H1 (cell line): ENCODE measurements around the gene MKX. TPM values are rescaled to one million over a fixed set of nuclear protein-coding genes. Genes with fewer than 3 reads are reported as not detected.

ENCODE experiments used
- CTCF ChIA-PET: fragments of 300-600 bp; sonication (Branson Sonifier 250); formaldehyde crosslinking; loops from one replicate; lab custom pipeline; 2021; ENCODE audit not compliant: partially characterized antibody; lab: Charles Lee
- POLR2A ChIA-PET: fragments of 300-600 bp; sonication (Branson Sonifier 250); formaldehyde crosslinking; loops from one replicate; lab custom pipeline; 2021; ENCODE audit warnings: inconsistent platforms; ENCODE audit not compliant: partially characterized antibody; lab: Charles Lee
- DNase-seq, 2 experiments: peaks; one replicate each; pipeline versions ENCODE4 v3.0.0 to v3.0.0-alpha.2; 2010 to 2022; ENCODE audit warnings: low spot score in 2 of 2, low read depth in 1 of 2, mixed read lengths in 1 of 2
- FAIRE-seq: peaks from 2 replicates; lab custom pipeline; 2011; peaks lifted over from hg19 to GRCh38; lab: Jason Lieb, UNC
- H2AFZ ChIP-seq: 2 replicates; pipeline ENCODE4 v1.8.1; 2012; ENCODE audit warnings: low read length, inconsistent platforms
- H2AK5ac ChIP-seq: 2 replicates; pipeline ENCODE4 v1.6.1; 2013; ENCODE audit warnings: low read depth, low read length
- H2BK120ac ChIP-seq: replicated peaks from 2 replicates; pipeline ENCODE3; 2013; ENCODE audit warnings: low read depth, low read length, inconsistent platforms
- H2BK12ac ChIP-seq: 2 replicates; pipeline ENCODE4 v1.6.1; 2013; ENCODE audit warnings: low read depth, low read length
- H2BK15ac ChIP-seq: 2 replicates; pipeline ENCODE4 v1.6.1; 2013; ENCODE audit warnings: low read length
- H2BK20ac ChIP-seq: 2 replicates; pipeline ENCODE4 v1.6.1; 2013; ENCODE audit warnings: low read length
- H2BK5ac ChIP-seq: 2 replicates; pipeline ENCODE4 v1.6.1; 2013; ENCODE audit warnings: low read depth, low read length
- H3K14ac ChIP-seq: 2 replicates; pipeline ENCODE4 v1.6.1; 2013; ENCODE audit warnings: inconsistent platforms; ENCODE audit not compliant: insufficient read length
- H3K18ac ChIP-seq: 2 replicates; pipeline ENCODE4 v1.6.1; 2013; ENCODE audit warnings: low read length; ENCODE audit errors: extremely low read depth
- H3K23ac ChIP-seq: 2 replicates; pipeline ENCODE4 v1.6.1; 2013; ENCODE audit warnings: inconsistent platforms; ENCODE audit not compliant: insufficient read length
- H3K23me2 ChIP-seq: 2 replicates; pipeline ENCODE4 v1.6.1; 2013; ENCODE audit warnings: low read depth, low read length
- H3K27ac ChIP-seq: 2 replicates; pipeline ENCODE4 v1.6.1; 2011; ENCODE audit warnings: low read depth, low read length, inconsistent platforms
- H3K27me3 ChIP-seq, 4 experiments: replicated peaks in 1 of 4; 1 replicate in 1 of 4; 2 replicates in 3 of 4; pipeline versions ENCODE4 v1.6.1 to v1.8.1; 2011 to 2013; ENCODE audit warnings: low read length in 3 of 4, mild to moderate bottlenecking in 3 of 4, inconsistent platforms in 2 of 4, mixed read lengths in 2 of 4, moderate library complexity in 1 of 4; ENCODE audit not compliant: control insufficient read depth in 3 of 4, insufficient read depth in 3 of 4; ENCODE audit errors: extremely low read depth in 1 of 4
- H3K36me3 ChIP-seq, 4 experiments: 2 replicates each; pipeline versions ENCODE4 v1.6.1 to v1.8.1; 2011 to 2013; ENCODE audit warnings: mild to moderate bottlenecking in 4 of 4, low read length in 3 of 4, moderate library complexity in 2 of 4, control low read depth in 1 of 4, inconsistent platforms in 1 of 4; ENCODE audit not compliant: insufficient read depth in 4 of 4, control insufficient read depth in 2 of 4
- H3K4ac ChIP-seq: replicated peaks from 2 replicates; pipeline ENCODE3; 2013; ENCODE audit warnings: low read length, low read depth, mixed read lengths, inconsistent platforms; ENCODE audit not compliant: insufficient read length
- H3K4me1 ChIP-seq, 4 experiments: replicated peaks in 1 of 4; 1 replicate in 1 of 4; 2 replicates in 3 of 4; pipeline versions ENCODE4 v1.6.1 to v1.8.1; 2011 to 2013; ENCODE audit warnings: low read length in 3 of 4, inconsistent platforms in 2 of 4, mixed read lengths in 1 of 4; ENCODE audit not compliant: insufficient read depth in 4 of 4, control insufficient read depth in 3 of 4
- H3K4me2 ChIP-seq, 2 experiments: 2 replicates each; pipeline versions ENCODE4 v1.6.1 to v1.8.1; 2011 to 2013; ENCODE audit warnings: low read depth in 2 of 2, low read length in 2 of 2, control low read depth in 1 of 2, inconsistent platforms in 1 of 2, mild to moderate bottlenecking in 1 of 2; ENCODE audit not compliant: insufficient read depth in 1 of 2
- H3K4me3 ChIP-seq, 4 experiments: fragments of 200-600, 300-600 bp in 1 of 4; sonication (generic), shearing (Covaris generic), sonication (Bioruptor Twin) in 1 of 4; 2 replicates each; pipeline versions ENCODE4 v1.5.1 to v1.8.1; 2011 to 2016; ENCODE audit warnings: low read length in 4 of 4, low read depth in 3 of 4, control low read depth in 2 of 4, inconsistent platforms in 2 of 4, mild to moderate bottlenecking in 2 of 4, mixed read lengths in 1 of 4, moderate library complexity in 1 of 4; ENCODE audit not compliant: insufficient read depth in 2 of 4; ENCODE audit errors: extremely low read depth in 1 of 4
- H3K56ac ChIP-seq: replicated peaks from 2 replicates; pipeline ENCODE3; 2013; ENCODE audit warnings: low read depth, mild to moderate bottlenecking, mixed read lengths, low read length, inconsistent platforms; ENCODE audit not compliant: insufficient read length
- H3K79me1 ChIP-seq: 2 replicates; pipeline ENCODE4 v1.6.1; 2013; ENCODE audit warnings: low read depth, low read length, control low read depth
- H3K79me2 ChIP-seq, 2 experiments: 2 replicates each; pipeline versions ENCODE4 v1.6.1 to v1.8.1; 2012 to 2013; ENCODE audit warnings: low read length in 2 of 2, mild to moderate bottlenecking in 2 of 2, inconsistent platforms in 1 of 2; ENCODE audit not compliant: insufficient read depth in 2 of 2, control insufficient read depth in 1 of 2
- H3K9ac ChIP-seq, 4 experiments: replicated peaks in 1 of 4; 1 replicate in 1 of 4; 2 replicates in 3 of 4; pipeline versions ENCODE4 v1.6.1 to v1.8.1; 2011 to 2013; ENCODE audit warnings: low read depth in 3 of 4, low read length in 3 of 4, control low read depth in 2 of 4, mild to moderate bottlenecking in 2 of 4, moderate library complexity in 2 of 4, inconsistent platforms in 1 of 4; ENCODE audit errors: extremely low read depth in 1 of 4
- H3K9me3 ChIP-seq, 2 experiments: 2 replicates each; pipeline versions ENCODE4 v1.6.1 to v1.8.1; 2012 to 2013; ENCODE audit warnings: mild to moderate bottlenecking in 2 of 2, moderate library complexity in 2 of 2, control low read depth in 1 of 2, inconsistent platforms in 1 of 2, low read depth in 1 of 2, low read length in 1 of 2, mixed read lengths in 1 of 2; ENCODE audit not compliant: insufficient read depth in 2 of 2
- H4K20me1 ChIP-seq, 2 experiments: replicated peaks in 1 of 2; 2 replicates each; pipeline versions ENCODE3 to v1.8.1; 2011 to 2013; ENCODE audit warnings: inconsistent platforms in 2 of 2, low read length in 2 of 2, mild to moderate bottlenecking in 1 of 2; ENCODE audit not compliant: insufficient read depth in 2 of 2, control insufficient read depth in 1 of 2
- H4K5ac ChIP-seq: 2 replicates; pipeline ENCODE4 v1.6.1; 2013; ENCODE audit warnings: low read length, low read depth, mixed read lengths, inconsistent platforms; ENCODE audit not compliant: insufficient read length
- H4K8ac ChIP-seq: 2 replicates; pipeline ENCODE4 v1.8.0; 2013; ENCODE audit warnings: mild to moderate bottlenecking, moderate library complexity, low read length, inconsistent platforms; ENCODE audit not compliant: insufficient read depth; ENCODE audit errors: extremely low read depth
- H4K91ac ChIP-seq: replicated peaks from 2 replicates; pipeline ENCODE3; 2013; ENCODE audit warnings: low read length, mixed read lengths, inconsistent platforms; ENCODE audit not compliant: insufficient read length
- BCL11A ChIP-seq, 2 experiments: IDR thresholded peaks; one replicate each; pipeline ENCODE4 v1.6.1; 2011; ENCODE audit warnings: low read depth in 2 of 2, low read length in 2 of 2, mild to moderate bottlenecking in 2 of 2
- CREB1 ChIP-seq: IDR thresholded peaks from 2 replicates; pipeline ENCODE4 v1.6.1; 2012; ENCODE audit warnings: inconsistent platforms
- E2F6 ChIP-seq: IDR thresholded peaks from 2 replicates; pipeline ENCODE4 v1.6.1; 2012; ENCODE audit warnings: inconsistent platforms
- EZH2 ChIP-seq: fragments of 200-600 bp; sonication (generic); IDR thresholded peaks from 2 replicates; pipeline ENCODE4 v1.7.1; 2012; ENCODE audit warnings: low read depth, mild to moderate bottlenecking, moderate library complexity, low read length, inconsistent platforms; ENCODE audit not compliant: severe bottlenecking
- GABPA ChIP-seq: IDR thresholded peaks from 2 replicates; pipeline ENCODE4 v1.6.1; 2011; ENCODE audit warnings: mild to moderate bottlenecking, low read length, moderate library complexity, borderline replicate concordance; ENCODE audit not compliant: insufficient read depth
- HDAC6 ChIP-seq: IDR thresholded peaks from one replicate; pipeline ENCODE4 v1.7.1; 2012; ENCODE audit warnings: low read depth, mild to moderate bottlenecking, inconsistent platforms, low read length, moderate library complexity
- KDM4A ChIP-seq: IDR thresholded peaks from one replicate; pipeline ENCODE4 v1.7.1; 2012; ENCODE audit warnings: low read depth, mild to moderate bottlenecking, moderate library complexity, low read length, inconsistent platforms; ENCODE audit not compliant: severe bottlenecking
- POU5F1 ChIP-seq: IDR thresholded peaks from 2 replicates; pipeline ENCODE4 v1.6.1; 2011; ENCODE audit warnings: low read depth, mild to moderate bottlenecking, low read length, moderate library complexity
- RFX5 ChIP-seq: IDR thresholded peaks from 2 replicates; pipeline ENCODE4 v1.6.1; 2011; ENCODE audit warnings: low read depth, low read length, improper control_type of control experiment, borderline replicate concordance
- RXRA ChIP-seq: IDR thresholded peaks from 2 replicates; pipeline ENCODE4 v1.6.1; 2011; ENCODE audit warnings: low read depth, mild to moderate bottlenecking, low read length, moderate library complexity; ENCODE audit not compliant: insufficient read depth
- TAF1 ChIP-seq: IDR thresholded peaks from 2 replicates; pipeline ENCODE4 v1.6.1; 2011; ENCODE audit warnings: mild to moderate bottlenecking, low read depth, low read length
- TCF12 ChIP-seq: IDR thresholded peaks from 2 replicates; pipeline ENCODE4 v1.6.1; 2011; ENCODE audit warnings: low read depth, mild to moderate bottlenecking, low read length
- ZNF274 ChIP-seq: IDR thresholded peaks from 2 replicates; pipeline ENCODE4 v1.7.0; 2012; ENCODE audit warnings: low read length, borderline replicate concordance; ENCODE audit errors: extremely low read depth
- polyA plus RNA-seq, 7 experiments: library from polyadenylated mRNA; depleted of rRNA in 3 of 7; stranded (reverse) in 5 of 7; unstranded in 2 of 7; fragments of >200 nt in 5 of 7; fragments of 200-250 nt in 2 of 7; gene quantifications; 1 replicate in 5 of 7; 2 replicates in 1 of 7; 4 replicates in 1 of 7; pipeline versions ENCODE4 v1.2.1 to v1.2.3, GENCODE V29; 2011 to 2013; ENCODE audit warnings: missing spikeins in 2 of 7, mixed read lengths in 2 of 7
- total RNA-seq: library from RNA; stranded (reverse); fragmentation: NEBNext Ultra II Directional; extraction: Animal tissue kit (Norgen Biotek cat#: 25700); gene quantifications from 2 replicates; pipeline ENCODE4 v1.2.1, GENCODE V29; 2021

The MKX gene
- total and polyA plus RNA-seq, 2 of the 8 experiments (the other 6 are each of a cell fraction or from before 2014, with no cell fraction given) = 0.21 to 1.3 TPM

GRCh38 chr10:27723436-27723835 is 22.2 kb downstream of the MKX start:
- H4K8ac ChIP-seq = no peak overlapping the region
- no peak overlapping the region for H3K4ac ChIP-seq
- no peak overlapping the region for H3K18ac ChIP-seq
- H3K56ac ChIP-seq = no peak overlapping the region
- no peak for TF ChIP-seq BCL11A (IDR thresholded peaks at IDR 0.05; ENCODE audit: low read depth in 2 of 2, low read length in 2 of 2)
- no peak for TF ChIP-seq TCF12
- TF ChIP-seq RFX5 = no peak
- TF ChIP-seq ZNF274 = no peak
- TF ChIP-seq GABPA = no peak
- no peak for TF ChIP-seq HDAC6
- no peak for TF ChIP-seq E2F6
- no peak for TF ChIP-seq EZH2
- TF ChIP-seq RXRA = no peak
- no peak for TF ChIP-seq TAF1
- no peak for TF ChIP-seq KDM4A
- no peak for TF ChIP-seq POU5F1
- TF ChIP-seq CREB1 = no peak
- no peak overlapping the region for H2AK5ac ChIP-seq
- H4K91ac ChIP-seq = no peak overlapping the region
- CTCF ChIA-PET = interaction anchor here (0.8 to 1.8 kb wide), 7 partner anchors 17 to 550 kb away, joined by 3 to 4 read pairs (median 3); no protein-coding TSS in a partner anchor
- H3K27ac ChIP-seq = no peak overlapping the region
- no peak overlapping the region for H2BK15ac ChIP-seq
- no peak overlapping the region for H3K4me3 ChIP-seq
- no peak overlapping the region for H2BK12ac ChIP-seq
- DNase-seq (no peak), FAIRE-seq (no peak)
- no peak overlapping the region for H3K23ac ChIP-seq
- H4K5ac ChIP-seq = no peak overlapping the region
- 0 out of 2 replicates have a peak overlapping the region, but pooled peaks have one; percentile 47 for H2AFZ ChIP-seq
- no peaks in the 10 kb centered on the region for H4K20me1 ChIP-seq
- no peaks in the 10 kb centered on the region for H3K79me2 ChIP-seq
- H3K9me3 ChIP-seq = no peaks in the 10 kb centered on the region
- no peak overlapping the region for H2BK20ac ChIP-seq
- H2BK5ac ChIP-seq = no peak overlapping the region
- peaks cover 0 to 1% (median 0%) of the 10 kb centered on the region in 4 experiments; a peak in 1 of 7 replicates for H3K27me3 ChIP-seq
- no peak overlapping the region for H3K4me2 ChIP-seq
- no peak overlapping the region for H2BK120ac ChIP-seq
- H3K23me2 ChIP-seq = no peaks in the 10 kb centered on the region; the same call in 1 of the 2 replicates
- no peak overlapping the region for H3K14ac ChIP-seq
- no peak overlapping the region for H3K9ac ChIP-seq
- no peaks in the 10 kb centered on the region for H3K79me1 ChIP-seq
- no peaks in the 10 kb centered on the region for H3K36me3 ChIP-seq
- H3K4me1 ChIP-seq = peaks cover 0 to 3% (median 2%) of the 10 kb centered on the region in 4 experiments; a peak in 2 of 7 replicates
- POLR2A ChIA-PET = interaction anchor here (1.0 to 2.1 kb wide), 3 partner anchors 9 to 21 kb away, joined by 3 to 7 read pairs (median 3); no protein-coding TSS in a partner anchor
